ENCODE results near the gene VPS26C.

GRCh38 chr21:37264808-37265207, 2.3 kb downstream of the VPS26C start:
- TF ChIP-seq EZH2 (IDR thresholded peaks at IDR 0.05; ENCODE audit: borderline replicate concordance, low read length) (no peak), CTCF (IDR thresholded peaks at IDR 0.05; ENCODE audit: low read length) (no peak)
